WTC11 (cell line): ENCODE measurements around the gene IFNE. TPM values are rescaled to one million over a fixed set of nuclear protein-coding genes. Genes with fewer than 3 reads are reported as not detected.

Source experiments
- ATAC-seq: fragments of 200-7000 bp; cut with Tn5 transposase; 2 replicates; pipeline ENCODE4 v1.10.0; 2021; ENCODE audit warnings: mild to moderate bottlenecking, moderate library complexity
- CTCF ChIA-PET: fragments of 300-600 bp; sonication (Branson Sonifier 250); formaldehyde crosslinking; loops from one replicate; lab custom pipeline; 2021; ENCODE audit warnings: antibody characterized with exemption; lab: Charles Lee
- POLR2A ChIA-PET: fragments of 350-600 bp; sonication (Branson Sonifier 250); formaldehyde crosslinking; loops from one replicate; lab custom pipeline; 2021; ENCODE audit warnings: antibody characterized with exemption; lab: Charles Lee
- DNase-seq: peaks from one replicate; pipeline ENCODE4 v3.0.0; 2021; ENCODE audit warnings: low spot score
- H3K27ac Mint-ChIP-seq: 2 replicates; pipeline ENCODE4 v1.8.0; 2021; ENCODE audit warnings: mixed read lengths
- H3K27me3 Mint-ChIP-seq: 2 replicates; pipeline ENCODE4 v1.8.0; 2021; ENCODE audit warnings: low read depth, mild to moderate bottlenecking, moderate library complexity, mixed read lengths
- H3K36me3 Mint-ChIP-seq: 2 replicates; pipeline ENCODE4 v1.8.0; 2021; ENCODE audit warnings: mixed read lengths
- H3K4me1 Mint-ChIP-seq: 2 replicates; pipeline ENCODE4 v1.8.0; 2022; ENCODE audit warnings: mixed read lengths
- H3K4me3 Mint-ChIP-seq: 2 replicates; pipeline ENCODE4 v1.8.0; 2021; ENCODE audit warnings: mild to moderate bottlenecking, moderate library complexity, mixed read lengths
- H3K9me3 Mint-ChIP-seq: 2 replicates; pipeline ENCODE4 v1.8.0; 2021; ENCODE audit warnings: mixed read lengths
- CBFB ChIP-seq: sonication (generic); formaldehyde crosslinking; IDR thresholded peaks from 2 replicates; pipeline ENCODE4 v1.8.1; 2022; ENCODE audit warnings: mild to moderate bottlenecking, low read depth, missing genetic modification reagents
- NFATC4 ChIP-seq: fragments of 250-450 bp; sonication (Bioruptor Pico); IDR thresholded peaks from 2 replicates; pipeline ENCODE4 v1.9.0; 2021; ENCODE audit warnings: mild to moderate bottlenecking
- NR3C1 ChIP-seq: sonication (generic); formaldehyde crosslinking; conservative IDR thresholded peaks from 2 replicates; pipeline ENCODE4 v1.8.1; 2023; ENCODE audit warnings: low read depth, mild to moderate bottlenecking, missing genetic modification reagents
- PRRX2 ChIP-seq: fragments of 250-450 bp; sonication (Bioruptor Pico); IDR thresholded peaks from 2 replicates; pipeline ENCODE4 v1.8.0; 2021; ENCODE audit warnings: mild to moderate bottlenecking
- RELA ChIP-seq: sonication (generic); formaldehyde crosslinking; IDR thresholded peaks from 2 replicates; pipeline ENCODE4 v1.8.1; 2022; ENCODE audit warnings: missing genetic modification reagents, mild to moderate bottlenecking, borderline replicate concordance
- TEAD1 ChIP-seq: sonication (generic); formaldehyde crosslinking; IDR thresholded peaks from 2 replicates; pipeline ENCODE4 v1.8.0; 2022; ENCODE audit warnings: mild to moderate bottlenecking, missing genetic modification reagents
- ZBTB21 ChIP-seq: sonication (generic); formaldehyde crosslinking; IDR thresholded peaks from 2 replicates; pipeline ENCODE4 v1.8.1; 2023; ENCODE audit warnings: mild to moderate bottlenecking, missing genetic modification reagents, borderline replicate concordance
- ZNF121 ChIP-seq: sonication (generic); formaldehyde crosslinking; IDR thresholded peaks from 2 replicates; pipeline ENCODE4 v1.8.0; 2023; ENCODE audit warnings: missing genetic modification reagents
- total RNA-seq: library from RNA; stranded (reverse); gene quantifications from 3 replicates; pipeline ENCODE4 v1.2.3, GENCODE V29; 2021
- TF ChIP-seq, protein P1 (sequence below): sonication (generic); formaldehyde crosslinking; conservative IDR thresholded peaks from 2 replicates; pipeline ENCODE4 v1.8.1; 2023; ENCODE audit warnings: mild to moderate bottlenecking, low read depth, missing genetic modification reagents, moderate library complexity
- TF ChIP-seq, protein P2 (sequence below): sonication (generic); formaldehyde crosslinking; IDR thresholded peaks from 2 replicates; pipeline ENCODE4 v1.8.0; 2022; ENCODE audit warnings: missing genetic modification reagents
- TF ChIP-seq, protein P3 (sequence below): fragments of 250-450 bp; sonication (Bioruptor Pico); IDR thresholded peaks from 2 replicates; pipeline ENCODE4 v1.8.0; 2021; ENCODE audit warnings: mild to moderate bottlenecking
- TF ChIP-seq, protein P4 (sequence below): sonication (generic); formaldehyde crosslinking; IDR thresholded peaks from 2 replicates; pipeline ENCODE4 v1.8.0; 2022; ENCODE audit warnings: mild to moderate bottlenecking, missing genetic modification reagents
- TF ChIP-seq, protein P5 (sequence below): sonication (generic); formaldehyde crosslinking; IDR thresholded peaks from 2 replicates; pipeline ENCODE4 v1.8.1; 2022; ENCODE audit warnings: low read depth, missing genetic modification reagents, borderline replicate concordance

Gene IFNE
- total RNA-seq, 1 experiment from 2014 or later = 0.11 TPM

DNA sequence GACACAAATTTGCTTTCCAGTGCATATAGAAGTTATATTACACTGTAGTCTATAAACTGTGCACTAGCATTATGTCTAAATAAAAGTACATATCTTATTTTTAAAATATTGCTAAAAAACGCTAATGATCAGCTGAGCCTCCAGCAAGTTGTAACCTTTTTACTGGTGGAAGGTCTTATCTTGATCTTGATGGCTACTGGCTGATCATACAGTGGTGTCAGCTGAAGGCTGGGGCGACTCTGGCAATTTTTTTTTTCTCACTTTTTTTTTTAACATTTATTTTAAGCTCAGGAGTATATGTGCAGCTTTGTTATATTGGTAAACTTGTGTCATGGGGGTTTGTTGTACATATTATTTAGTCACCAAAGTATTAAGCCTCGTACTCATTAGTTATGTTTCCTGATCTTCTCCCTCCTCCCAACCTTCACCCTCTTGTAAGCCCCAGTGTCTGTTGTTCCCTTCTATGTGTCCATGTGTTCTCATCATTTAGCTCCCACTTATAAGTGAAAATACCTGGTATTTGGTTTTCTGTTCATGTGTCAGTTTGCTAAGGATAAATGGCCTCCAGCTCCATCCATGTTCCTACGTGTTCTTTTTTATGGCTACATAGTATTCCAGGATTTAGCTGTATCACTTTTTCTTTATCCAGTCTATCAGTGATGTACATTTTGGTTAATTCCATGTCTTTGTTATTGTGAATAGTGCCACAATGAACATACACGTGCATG is 38.6 kb upstream of the IFNE start (continued):
- TF ChIP-seq, protein P1, sequence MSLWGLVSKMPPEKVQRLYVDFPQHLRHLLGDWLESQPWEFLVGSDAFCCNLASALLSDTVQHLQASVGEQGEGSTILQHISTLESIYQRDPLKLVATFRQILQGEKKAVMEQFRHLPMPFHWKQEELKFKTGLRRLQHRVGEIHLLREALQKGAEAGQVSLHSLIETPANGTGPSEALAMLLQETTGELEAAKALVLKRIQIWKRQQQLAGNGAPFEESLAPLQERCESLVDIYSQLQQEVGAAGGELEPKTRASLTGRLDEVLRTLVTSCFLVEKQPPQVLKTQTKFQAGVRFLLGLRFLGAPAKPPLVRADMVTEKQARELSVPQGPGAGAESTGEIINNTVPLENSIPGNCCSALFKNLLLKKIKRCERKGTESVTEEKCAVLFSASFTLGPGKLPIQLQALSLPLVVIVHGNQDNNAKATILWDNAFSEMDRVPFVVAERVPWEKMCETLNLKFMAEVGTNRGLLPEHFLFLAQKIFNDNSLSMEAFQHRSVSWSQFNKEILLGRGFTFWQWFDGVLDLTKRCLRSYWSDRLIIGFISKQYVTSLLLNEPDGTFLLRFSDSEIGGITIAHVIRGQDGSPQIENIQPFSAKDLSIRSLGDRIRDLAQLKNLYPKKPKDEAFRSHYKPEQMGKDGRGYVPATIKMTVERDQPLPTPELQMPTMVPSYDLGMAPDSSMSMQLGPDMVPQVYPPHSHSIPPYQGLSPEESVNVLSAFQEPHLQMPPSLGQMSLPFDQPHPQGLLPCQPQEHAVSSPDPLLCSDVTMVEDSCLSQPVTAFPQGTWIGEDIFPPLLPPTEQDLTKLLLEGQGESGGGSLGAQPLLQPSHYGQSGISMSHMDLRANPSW (CRISPR knock-in tag) = no peak
- TF ChIP-seq CBFB = no peak
- no peak for TF ChIP-seq TEAD1

DNA sequence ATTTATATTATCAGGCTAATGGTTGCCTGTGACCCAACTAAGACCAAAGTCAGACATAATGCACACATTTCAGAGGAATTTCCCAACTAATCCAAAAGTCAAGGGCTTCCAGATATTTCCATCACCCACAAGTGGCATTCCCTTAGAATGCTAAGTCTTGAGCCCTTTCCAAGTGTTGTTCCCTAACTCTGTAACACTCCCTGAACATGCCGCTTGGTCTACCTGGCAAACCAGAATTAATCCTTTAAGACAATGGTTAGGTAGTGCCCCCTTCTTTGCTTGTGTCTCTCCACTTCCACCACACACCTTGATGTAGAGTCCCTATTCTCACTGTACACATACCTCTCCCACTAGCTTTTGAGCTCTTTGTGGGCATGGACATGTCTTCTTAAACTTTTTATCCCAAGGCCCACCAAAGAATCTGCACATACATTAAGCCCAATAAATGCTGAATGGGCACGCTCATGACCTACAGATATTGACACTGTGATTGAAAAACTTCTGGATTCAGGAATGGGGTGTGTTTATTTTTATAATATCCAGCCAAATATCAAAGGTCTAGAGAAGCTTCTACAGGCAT is 37.8 kb upstream of the IFNE start:
- TF ChIP-seq ZBTB21 (CRISPR knock-in tag) (no peak), PRRX2 (CRISPR knock-in tag) (no peak), TEAD1 (no peak), NR3C1 (CRISPR knock-in tag) (no peak), NFATC4 (no peak)
- TF ChIP-seq, protein P2, sequence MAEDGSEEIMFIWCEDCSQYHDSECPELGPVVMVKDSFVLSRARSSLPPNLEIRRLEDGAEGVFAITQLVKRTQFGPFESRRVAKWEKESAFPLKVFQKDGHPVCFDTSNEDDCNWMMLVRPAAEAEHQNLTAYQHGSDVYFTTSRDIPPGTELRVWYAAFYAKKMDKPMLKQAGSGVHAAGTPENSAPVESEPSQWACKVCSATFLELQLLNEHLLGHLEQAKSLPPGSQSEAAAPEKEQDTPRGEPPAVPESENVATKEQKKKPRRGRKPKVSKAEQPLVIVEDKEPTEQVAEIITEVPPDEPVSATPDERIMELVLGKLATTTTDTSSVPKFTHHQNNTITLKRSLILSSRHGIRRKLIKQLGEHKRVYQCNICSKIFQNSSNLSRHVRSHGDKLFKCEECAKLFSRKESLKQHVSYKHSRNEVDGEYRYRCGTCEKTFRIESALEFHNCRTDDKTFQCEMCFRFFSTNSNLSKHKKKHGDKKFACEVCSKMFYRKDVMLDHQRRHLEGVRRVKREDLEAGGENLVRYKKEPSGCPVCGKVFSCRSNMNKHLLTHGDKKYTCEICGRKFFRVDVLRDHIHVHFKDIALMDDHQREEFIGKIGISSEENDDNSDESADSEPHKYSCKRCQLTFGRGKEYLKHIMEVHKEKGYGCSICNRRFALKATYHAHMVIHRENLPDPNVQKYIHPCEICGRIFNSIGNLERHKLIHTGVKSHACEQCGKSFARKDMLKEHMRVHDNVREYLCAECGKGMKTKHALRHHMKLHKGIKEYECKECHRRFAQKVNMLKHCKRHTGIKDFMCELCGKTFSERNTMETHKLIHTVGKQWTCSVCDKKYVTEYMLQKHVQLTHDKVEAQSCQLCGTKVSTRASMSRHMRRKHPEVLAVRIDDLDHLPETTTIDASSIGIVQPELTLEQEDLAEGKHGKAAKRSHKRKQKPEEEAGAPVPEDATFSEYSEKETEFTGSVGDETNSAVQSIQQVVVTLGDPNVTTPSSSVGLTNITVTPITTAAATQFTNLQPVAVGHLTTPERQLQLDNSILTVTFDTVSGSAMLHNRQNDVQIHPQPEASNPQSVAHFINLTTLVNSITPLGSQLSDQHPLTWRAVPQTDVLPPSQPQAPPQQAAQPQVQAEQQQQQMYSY (CRISPR knock-in tag) = no peak
- TF ChIP-seq, protein P3, sequence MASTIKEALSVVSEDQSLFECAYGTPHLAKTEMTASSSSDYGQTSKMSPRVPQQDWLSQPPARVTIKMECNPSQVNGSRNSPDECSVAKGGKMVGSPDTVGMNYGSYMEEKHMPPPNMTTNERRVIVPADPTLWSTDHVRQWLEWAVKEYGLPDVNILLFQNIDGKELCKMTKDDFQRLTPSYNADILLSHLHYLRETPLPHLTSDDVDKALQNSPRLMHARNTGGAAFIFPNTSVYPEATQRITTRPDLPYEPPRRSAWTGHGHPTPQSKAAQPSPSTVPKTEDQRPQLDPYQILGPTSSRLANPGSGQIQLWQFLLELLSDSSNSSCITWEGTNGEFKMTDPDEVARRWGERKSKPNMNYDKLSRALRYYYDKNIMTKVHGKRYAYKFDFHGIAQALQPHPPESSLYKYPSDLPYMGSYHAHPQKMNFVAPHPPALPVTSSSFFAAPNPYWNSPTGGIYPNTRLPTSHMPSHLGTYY (CRISPR knock-in tag) = no peak
- TF ChIP-seq, protein P4, sequence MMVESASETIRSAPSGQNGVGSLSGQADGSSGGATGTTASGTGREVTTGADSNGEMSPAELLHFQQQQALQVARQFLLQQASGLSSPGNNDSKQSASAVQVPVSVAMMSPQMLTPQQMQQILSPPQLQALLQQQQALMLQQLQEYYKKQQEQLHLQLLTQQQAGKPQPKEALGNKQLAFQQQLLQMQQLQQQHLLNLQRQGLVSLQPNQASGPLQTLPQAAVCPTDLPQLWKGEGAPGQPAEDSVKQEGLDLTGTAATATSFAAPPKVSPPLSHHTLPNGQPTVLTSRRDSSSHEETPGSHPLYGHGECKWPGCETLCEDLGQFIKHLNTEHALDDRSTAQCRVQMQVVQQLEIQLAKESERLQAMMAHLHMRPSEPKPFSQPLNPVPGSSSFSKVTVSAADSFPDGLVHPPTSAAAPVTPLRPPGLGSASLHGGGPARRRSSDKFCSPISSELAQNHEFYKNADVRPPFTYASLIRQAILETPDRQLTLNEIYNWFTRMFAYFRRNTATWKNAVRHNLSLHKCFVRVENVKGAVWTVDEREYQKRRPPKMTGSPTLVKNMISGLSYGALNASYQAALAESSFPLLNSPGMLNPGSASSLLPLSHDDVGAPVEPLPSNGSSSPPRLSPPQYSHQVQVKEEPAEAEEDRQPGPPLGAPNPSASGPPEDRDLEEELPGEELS (CRISPR knock-in tag) = no peak
- TF ChIP-seq, all 79 proteins: peak for 0
- Mint-ChIP-seq H3K27me3 (no peaks in the 10 kb centered on the region), H3K4me1 (no peaks in the 10 kb centered on the region), H3K9me3 (peaks cover 37% of the 10 kb centered on the region), H3K4me3 (no peak overlapping the region), H3K27ac (no peak overlapping the region), H3K36me3 (peaks cover 20% of the 10 kb centered on the region)
- ChIA-PET POLR2A (no interaction called here), CTCF (no interaction called here)
- ATAC-seq = no peak
- DNase-seq = no peak

DNA sequence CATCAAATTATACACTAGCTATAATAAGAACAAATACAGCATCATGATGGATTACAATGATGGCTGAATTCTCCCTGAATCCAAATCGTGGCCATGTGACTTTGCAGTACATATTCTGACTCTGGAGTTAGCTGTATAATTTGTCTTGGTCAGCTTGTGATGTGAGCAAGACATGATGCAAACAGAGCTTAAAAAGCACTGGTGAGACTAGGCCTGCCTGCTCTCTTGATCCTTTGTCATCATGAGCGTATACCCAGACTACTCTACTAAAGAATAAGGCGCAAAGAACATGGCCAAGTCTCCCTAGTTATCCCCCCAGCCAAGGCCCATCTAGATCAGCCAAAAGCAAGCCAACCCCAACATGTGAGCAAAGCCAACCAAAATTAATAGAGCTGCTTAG is 34.7 kb upstream of the IFNE start:
- POLR2A ChIA-PET = no interaction called here
- H3K27ac Mint-ChIP-seq = no peak overlapping the region
- TF ChIP-seq ZNF121 (CRISPR knock-in tag) (no peak), RELA (no peak)
- TF ChIP-seq, protein P5, sequence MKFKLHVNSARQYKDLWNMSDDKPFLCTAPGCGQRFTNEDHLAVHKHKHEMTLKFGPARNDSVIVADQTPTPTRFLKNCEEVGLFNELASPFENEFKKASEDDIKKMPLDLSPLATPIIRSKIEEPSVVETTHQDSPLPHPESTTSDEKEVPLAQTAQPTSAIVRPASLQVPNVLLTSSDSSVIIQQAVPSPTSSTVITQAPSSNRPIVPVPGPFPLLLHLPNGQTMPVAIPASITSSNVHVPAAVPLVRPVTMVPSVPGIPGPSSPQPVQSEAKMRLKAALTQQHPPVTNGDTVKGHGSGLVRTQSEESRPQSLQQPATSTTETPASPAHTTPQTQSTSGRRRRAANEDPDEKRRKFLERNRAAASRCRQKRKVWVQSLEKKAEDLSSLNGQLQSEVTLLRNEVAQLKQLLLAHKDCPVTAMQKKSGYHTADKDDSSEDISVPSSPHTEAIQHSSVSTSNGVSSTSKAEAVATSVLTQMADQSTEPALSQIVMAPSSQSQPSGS (CRISPR knock-in tag) = no peak
- TF ChIP-seq, protein P1 (CRISPR knock-in tag) = no peak

More for the DNA sequence above, 34.7 kb upstream of the IFNE start:
- no peaks in the 10 kb centered on the region for H3K27me3 Mint-ChIP-seq
- peaks cover 9% of the 10 kb centered on the region for H3K9me3 Mint-ChIP-seq
- H3K4me3 Mint-ChIP-seq = no peak overlapping the region
- H3K36me3 Mint-ChIP-seq = peaks cover 4% of the 10 kb centered on the region; the same call in 1 of the 2 replicates
- DNase-seq = no peak
- no peaks in the 10 kb centered on the region for H3K4me1 Mint-ChIP-seq
- CTCF ChIA-PET = no interaction called here
- no peak for ATAC-seq
